HCT116 (cell line): Measurements from ENCODE around the gene ABHD18.

ENCODE experiments used
- CEBPB ChIP-seq: IDR thresholded peaks from 2 replicates; pipeline ENCODE4 v1.6.1; 2012; ENCODE audit warnings: low read depth
- CTCF ChIP-seq, 3 experiments: fragments of 200-600 bp in 1 of 3; sonication (generic) in 1 of 3; IDR thresholded peaks in 2 of 3; conservative IDR thresholded peaks in 1 of 3; 2 replicates each; pipeline ENCODE4 v1.5.1; 2012 to 2017; ENCODE audit warnings: low read depth in 2 of 3, low read length in 2 of 3, antibody characterized with exemption in 1 of 3, borderline replicate concordance in 1 of 3, control low read depth in 1 of 3, mild to moderate bottlenecking in 1 of 3, mixed read lengths in 1 of 3, mixed run types in 1 of 3, moderate library complexity in 1 of 3; ENCODE audit not compliant: insufficient read depth in 1 of 3
- EZH2 ChIP-seq: fragments of 200-600 bp; sonication (generic); IDR thresholded peaks from 2 replicates; pipeline ENCODE4 v1.6.1; 2017; ENCODE audit warnings: antibody characterized with exemption, mixed run types
- EZH2phosphoT487 ChIP-seq: fragments of 200-600 bp; IDR thresholded peaks from 2 replicates; pipeline ENCODE4 v1.6.1; 2018; ENCODE audit warnings: antibody characterized with exemption, borderline replicate concordance
- FOSL1 ChIP-seq: IDR thresholded peaks from 2 replicates; pipeline ENCODE4 v1.6.1; 2012; ENCODE audit warnings: low read depth
- MAX ChIP-seq: IDR thresholded peaks from 2 replicates; pipeline ENCODE4 v1.6.1; 2012
- POLR2A ChIP-seq: IDR thresholded peaks from 2 replicates; pipeline ENCODE4 v1.7.0; 2011; ENCODE audit warnings: borderline replicate concordance; ENCODE audit not compliant: insufficient read depth, insufficient read length; ENCODE audit errors: extremely low read depth
- POLR2AphosphoS5 ChIP-seq: IDR thresholded peaks from 2 replicates; pipeline ENCODE4 v1.6.1; 2011; ENCODE audit warnings: mild to moderate bottlenecking, low read depth, low read length, moderate library complexity
- RAD21 ChIP-seq: IDR thresholded peaks from 2 replicates; pipeline ENCODE4 v1.6.1; 2012; ENCODE audit warnings: low read depth, mild to moderate bottlenecking
- REST ChIP-seq: IDR thresholded peaks from 2 replicates; pipeline ENCODE4 v1.6.1; 2012; ENCODE audit warnings: low read depth

- TF ChIP-seq CTCF (IDR thresholded peaks at IDR 0.05 in 2 of 3, conservative IDR thresholded peaks at IDR 0.05 in 1 of 3; ENCODE audit: borderline replicate concordance in 1 of 3, insufficient read depth in 1 of 3, low read depth in 2 of 3, low read length in 2 of 3) (no peak), POLR2A (no peak), EZH2 (no peak), RAD21 (no peak), FOSL1 (no peak), CEBPB (no peak), MAX (no peak), EZH2phosphoT487 (no peak), POLR2AphosphoS5 (no peak), REST (no peak)
Measured at GRCh38 chr4:127995776-127996175, 30.6 kb downstream of the ABHD18 start.
